DLD1 (cell line): Measurements from ENCODE around the gene KNCN.

Source experiments
- in situ Hi-C: cut with HindIII; loops from 2 replicates; pipeline ENCODE4 v1.10.0; 2017; ENCODE audit warnings: low sequenced_read_pairs

Gene KNCN

GRCh38 chr1:46526691-46527291, 24.7 kb downstream of the KNCN start:
- in situ Hi-C loops, result loop anchor here (5.0 kb wide), 2 partner anchors 49 to 84 kb away; no protein-coding TSS in a partner anchor

- in situ Hi-C loops, result loop anchor here (5.0 kb wide), 2 partner anchors 49 to 84 kb away; no protein-coding TSS in a partner anchor
Observed at GRCh38 chr1:46526013-46526690, 25.3 kb downstream of the KNCN start.

- in situ Hi-C loops, result loop anchor here (5.0 kb wide), 2 partner anchors 48 to 83 kb away; no protein-coding TSS in a partner anchor
Observed at GRCh38 chr1:46525253-46525983, 26.0 kb downstream of the KNCN start.

DNA sequence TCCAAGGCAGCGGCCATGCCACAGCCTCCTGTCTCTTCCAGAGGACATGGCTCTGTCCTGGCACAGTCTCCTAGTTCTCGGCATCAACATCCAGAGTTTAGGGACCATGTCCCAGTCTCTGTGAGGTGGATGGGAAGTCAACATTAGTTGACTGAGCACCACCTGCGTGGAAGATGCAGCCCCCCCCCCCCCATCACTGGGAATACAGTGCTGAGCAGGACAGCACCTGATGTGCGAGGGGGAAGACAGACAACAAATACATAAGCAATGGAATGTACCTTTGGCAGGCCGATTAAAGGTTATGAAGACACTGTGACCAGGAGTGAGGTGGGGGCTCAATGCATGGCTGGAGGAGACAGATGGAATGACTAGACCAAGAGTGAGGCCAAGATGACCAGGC, 26.6 kb downstream of the KNCN start:
- in situ Hi-C loops, result loop anchor here (5.0 kb wide), 2 partner anchors 48 to 83 kb away; no protein-coding TSS in a partner anchor

GRCh38 chr1:46523496-46524353, 27.7 kb downstream of the KNCN start:
- in situ Hi-C loops, result no loop called here

- in situ Hi-C loops, result no loop called here
Observed at GRCh38 chr1:46522969-46523320, 28.5 kb downstream of the KNCN start.

GRCh38 chr1:46522184-46522968, 29.1 kb downstream of the KNCN start:
- in situ Hi-C loops, result no loop called here

- in situ Hi-C loops, result no loop called here
Observed at GRCh38 chr1:46521414-46521813, 30.0 kb downstream of the KNCN start.

DNA sequence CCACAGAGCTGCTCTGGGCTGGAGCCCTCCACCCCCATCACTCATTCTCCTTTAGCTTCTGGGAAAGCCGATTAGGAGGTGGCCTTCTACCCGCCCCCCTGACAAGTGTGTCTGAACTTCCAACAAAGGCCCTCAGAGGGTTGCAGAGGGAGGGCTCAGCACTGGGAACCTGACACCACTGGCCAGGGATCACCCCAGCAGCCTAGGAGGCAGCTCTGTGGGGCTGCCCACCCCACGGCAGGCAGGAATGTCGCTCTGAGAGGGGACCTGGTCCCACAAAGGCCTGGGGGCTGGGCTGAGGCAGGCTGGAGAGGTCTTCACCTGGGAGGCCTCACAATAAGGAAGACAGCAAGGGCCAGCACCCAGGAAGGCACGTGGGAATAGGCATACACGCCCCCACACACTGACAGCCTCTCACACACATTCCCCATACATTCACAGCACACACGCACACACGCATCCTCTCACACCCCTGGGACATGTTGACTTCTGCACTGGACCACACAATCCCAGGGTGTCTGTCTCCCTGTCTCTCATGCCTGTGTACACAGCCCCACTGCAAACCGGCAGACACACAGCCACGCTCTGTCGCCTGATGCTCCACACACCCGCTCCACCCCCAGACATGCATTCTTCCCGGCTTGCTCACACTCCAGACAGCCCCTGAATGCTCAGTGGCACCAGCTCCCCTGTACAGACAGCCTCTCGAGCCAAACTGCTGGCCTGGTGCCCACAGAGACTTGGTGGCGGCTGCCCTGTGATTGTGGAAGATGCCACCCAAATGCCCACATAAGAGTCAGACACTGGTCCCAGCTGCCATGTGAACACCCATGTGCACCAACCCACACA, 31.2 kb downstream of the KNCN start:
- in situ Hi-C loops, result no loop called here

- in situ Hi-C loops, result no loop called here
Observed at GRCh38 chr1:46519209-46519608, 32.2 kb downstream of the KNCN start.

DNA sequence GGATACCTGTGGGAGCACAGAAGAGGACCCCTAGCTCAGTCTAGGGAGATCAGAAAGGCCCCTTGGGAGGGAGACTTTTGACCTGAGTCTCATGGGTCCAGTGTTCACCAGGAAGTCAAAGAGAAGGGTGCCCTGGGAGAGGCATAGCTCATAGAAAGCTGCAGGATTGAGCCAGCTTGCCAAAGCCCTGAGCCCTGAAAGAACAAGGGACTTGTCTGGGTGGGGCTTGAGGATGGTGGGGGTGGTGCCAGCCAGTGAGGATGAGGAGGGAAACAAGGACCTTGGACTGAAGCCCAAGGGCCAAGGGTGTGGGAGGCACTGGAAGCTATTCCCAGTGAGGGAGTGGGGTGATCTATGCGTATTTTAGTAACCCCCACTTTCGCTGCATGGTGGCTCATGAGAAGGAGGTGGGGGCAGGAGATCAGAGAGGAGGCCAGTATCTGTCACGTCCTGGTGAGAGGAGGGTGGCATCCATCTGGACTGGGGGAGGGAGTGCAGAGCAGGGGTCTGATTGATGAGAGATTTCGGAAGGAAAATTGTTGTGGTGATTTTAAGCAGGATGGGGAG, 33.4 kb downstream of the KNCN start:
- in situ Hi-C loops, result no loop called here

DNA sequence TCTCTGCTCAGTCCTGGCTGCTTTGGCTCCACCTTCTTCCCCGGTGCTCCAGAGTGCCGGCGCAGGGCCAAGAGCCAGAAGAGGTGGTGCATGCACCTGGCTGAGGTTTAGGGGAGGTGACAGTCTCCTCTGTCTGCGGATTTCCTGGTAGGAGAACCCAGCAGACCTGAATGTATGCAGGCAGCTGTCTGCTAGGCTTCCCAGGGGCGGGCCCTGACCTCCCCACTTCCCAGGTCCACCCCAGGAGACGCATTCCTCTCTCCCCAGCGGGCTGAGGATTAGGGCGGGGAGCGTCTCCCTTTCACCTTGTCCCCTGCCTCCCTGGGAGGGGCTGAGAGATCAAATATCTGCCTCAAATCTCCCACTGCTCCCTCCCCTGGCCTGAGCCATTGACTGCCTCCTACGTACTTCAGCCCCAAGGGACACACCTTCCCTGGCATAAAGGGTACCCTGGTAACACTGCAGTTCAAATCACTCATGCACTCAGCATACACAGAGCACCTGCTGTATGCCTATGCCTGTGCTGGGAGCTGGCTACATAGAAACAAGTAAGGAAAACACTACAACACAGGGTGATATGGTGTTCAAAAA, 34.3 kb downstream of the KNCN start:
- in situ Hi-C loops, result no loop called here

DNA sequence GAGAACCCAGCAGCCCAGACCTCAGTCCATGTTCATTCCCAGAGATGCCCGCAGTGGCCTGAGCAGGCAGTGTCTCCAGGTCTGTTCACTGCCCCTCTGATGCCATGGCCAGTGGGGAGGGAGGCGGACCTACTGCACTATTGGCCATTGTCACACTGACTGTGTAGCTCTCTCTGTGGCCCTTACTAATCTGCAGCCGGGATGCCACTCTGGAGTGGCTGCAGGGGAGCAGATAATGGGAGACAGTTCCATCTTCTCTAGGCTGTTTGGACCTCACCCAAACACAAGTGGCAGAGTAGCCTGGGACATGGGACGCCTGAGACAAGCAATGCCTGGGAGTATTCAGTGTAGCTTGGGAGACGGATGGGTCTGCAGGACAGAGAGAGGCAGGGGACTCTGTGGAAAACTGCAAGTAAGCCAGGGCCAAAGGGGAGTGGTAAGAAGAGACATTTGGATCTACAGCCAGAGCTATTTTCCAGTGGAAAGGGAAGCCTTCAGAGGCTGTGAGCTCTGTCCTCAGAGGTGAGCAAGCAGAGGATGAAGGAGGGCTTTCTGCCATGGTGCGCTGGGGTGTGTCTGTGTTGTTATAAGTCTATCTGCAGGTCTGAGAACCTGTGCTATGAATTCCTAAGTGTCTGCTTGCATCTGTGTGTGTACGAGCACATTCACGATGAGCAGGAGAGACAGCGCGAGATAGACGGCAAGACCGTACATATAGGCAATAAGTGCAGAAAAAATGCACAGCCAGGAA, 35.1 kb downstream of the KNCN start:
- in situ Hi-C loops, result no loop called here

DNA sequence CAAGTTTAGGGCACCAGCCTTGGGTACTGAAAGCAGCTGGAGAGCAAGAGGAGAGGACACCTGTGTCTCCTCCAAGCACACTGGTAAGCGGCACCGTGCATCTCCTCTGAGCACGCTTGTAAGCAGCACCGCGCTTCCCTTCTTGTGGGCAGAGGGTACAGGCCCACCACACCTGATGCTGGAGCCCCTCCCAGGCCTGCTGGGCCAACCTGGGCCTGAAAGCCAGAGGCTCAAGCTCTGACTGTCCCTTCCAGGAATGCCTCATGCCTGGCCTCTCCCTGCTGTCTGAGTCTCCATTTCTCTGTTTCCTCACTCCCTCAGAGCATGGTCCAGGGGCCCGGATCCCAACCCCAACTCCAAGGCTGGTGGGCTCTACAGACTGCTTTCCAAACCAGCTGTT, 35.9 kb downstream of the KNCN start:
- in situ Hi-C loops, result no loop called here

- in situ Hi-C loops, result no loop called here
Observed at GRCh38 chr1:46513536-46513935, 37.9 kb downstream of the KNCN start.

GRCh38 chr1:46512792-46513190, 38.7 kb downstream of the KNCN start:
- in situ Hi-C loops, result no loop called here

GRCh38 chr1:46512135-46512791, 39.2 kb downstream of the KNCN start:
- in situ Hi-C loops, result no loop called here
